Mucosa of descending colon (tissue), 3 donors: ENCODE results near the gene DNMT3B. TPM values are rescaled to one million over a fixed set of nuclear protein-coding genes. Genes with fewer than 3 reads are reported as not detected.

ENCODE experiments used
- ATAC-seq: fragments of 200-7000 bp; cut with Tn5 transposase; one replicate; pipeline ENCODE4 v1.9.1; 2020; ENCODE audit warnings: mild to moderate bottlenecking, moderate library complexity
- DNase-seq, 3 donors: peaks; one replicate each; pipeline ENCODE4 v3.0.0-alpha.2; 2020
- H3K36me3 ChIP-seq: fragments of 200-600 bp; one replicate; pipeline ENCODE4 v1.8.0; 2021; ENCODE audit warnings: low read depth, mild to moderate bottlenecking
- H3K4me1 ChIP-seq: fragments of 200-600 bp; one replicate; pipeline ENCODE4 v1.8.0; 2021; ENCODE audit warnings: low read depth, mild to moderate bottlenecking
- H3K4me3 ChIP-seq: fragments of 200-600 bp; one replicate; pipeline ENCODE4 v1.8.0; 2021; ENCODE audit warnings: mild to moderate bottlenecking
- H3K9me3 ChIP-seq: fragments of 200-600 bp; one replicate; pipeline ENCODE4 v1.8.0; 2021; ENCODE audit warnings: mild to moderate bottlenecking
- intact Hi-C, 2 donors: fragments of 100-400 bp; cut with DNase I in 1 of 2; cut with micrococcal nuclease in 1 of 2; formaldehyde crosslinking; loops; one replicate each; pipeline versions ENCODE4 v1.11.0 to v1.11.1; 2022; cut with DNase I, micrococcal nuclease
- total RNA-seq, 3 donors: library from RNA; stranded (reverse); fragmentation: NEBNext Ultra II Directional in 2 of 3; extraction: Animal tissue kit (Norgen Biotek cat#: 25700) in 2 of 3; gene quantifications; one replicate each; pipeline versions ENCODE4 v1.2.1 to v1.2.4, GENCODE V29; 2021 to 2023
- TF ChIP-seq, protein P1 (sequence below): fragments of 200-600 bp; IDR thresholded peaks from one replicate; pipeline ENCODE4 v1.8.0; 2022; ENCODE audit warnings: antibody characterized with exemption, mild to moderate bottlenecking
- donor health status: DM: no; HTN: no; CAD: no; lungs with moderate emphysema.
- donor health status: DM: no; HTN: no; CAD: no.
- donor health status: DM: no; HTN: yes; CAD: no.

Gene DNMT3B
- total RNA-seq, 3 donors from 2014 or later: 0.95 to 1.3 (median 1.2) TPM

DNA sequence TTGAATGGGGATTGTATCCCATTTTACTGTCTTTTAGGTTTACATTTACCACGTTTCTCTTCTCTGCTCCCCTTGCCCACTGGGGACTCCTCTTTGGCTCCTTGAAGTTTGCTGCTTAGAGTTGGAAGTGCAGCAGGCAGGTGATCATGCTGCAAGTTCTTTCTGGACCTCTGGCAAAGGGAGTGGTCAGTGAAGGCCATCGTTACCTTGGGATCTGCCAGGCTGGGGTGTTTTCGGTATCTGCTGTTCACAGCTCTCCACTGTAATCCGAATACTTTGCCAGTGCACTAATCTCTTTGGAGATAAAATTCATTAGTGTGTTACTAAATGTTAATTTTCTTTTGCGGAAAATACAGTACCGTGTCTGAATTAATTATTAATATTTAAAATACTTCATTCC lies 87.4 kb downstream of the DNMT3B start:
- peaks cover 10% of the 10 kb centered on the region for H3K36me3 ChIP-seq
- ATAC-seq: no peak
- H3K4me3 ChIP-seq: no peak overlapping the region

DNA sequence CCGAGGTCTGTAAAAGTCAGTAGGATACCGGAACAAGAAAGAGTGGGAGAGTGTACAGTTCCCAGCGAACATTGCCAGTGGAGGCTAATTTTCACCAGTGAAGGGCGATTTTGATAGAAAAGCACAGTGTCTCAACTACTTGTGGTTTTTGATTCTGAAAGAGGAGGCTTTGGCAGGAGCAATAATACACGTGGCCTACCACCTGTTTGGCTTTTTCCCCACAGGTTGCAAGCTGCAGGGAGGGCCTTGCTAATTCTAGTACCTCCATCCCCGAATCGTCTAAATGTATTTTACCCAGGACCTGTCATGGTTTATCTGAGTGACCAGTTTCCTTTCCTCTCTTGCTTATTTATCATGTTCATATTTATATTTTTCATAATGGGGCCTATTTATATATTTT lies 93.2 kb downstream of the DNMT3B start:
- H3K9me3 ChIP-seq: no peaks in the 10 kb centered on the region
- H3K4me1 ChIP-seq: no peaks in the 10 kb centered on the region
- ATAC-seq (no peak), DNase-seq (no peak)
- TF ChIP-seq, protein P1, sequence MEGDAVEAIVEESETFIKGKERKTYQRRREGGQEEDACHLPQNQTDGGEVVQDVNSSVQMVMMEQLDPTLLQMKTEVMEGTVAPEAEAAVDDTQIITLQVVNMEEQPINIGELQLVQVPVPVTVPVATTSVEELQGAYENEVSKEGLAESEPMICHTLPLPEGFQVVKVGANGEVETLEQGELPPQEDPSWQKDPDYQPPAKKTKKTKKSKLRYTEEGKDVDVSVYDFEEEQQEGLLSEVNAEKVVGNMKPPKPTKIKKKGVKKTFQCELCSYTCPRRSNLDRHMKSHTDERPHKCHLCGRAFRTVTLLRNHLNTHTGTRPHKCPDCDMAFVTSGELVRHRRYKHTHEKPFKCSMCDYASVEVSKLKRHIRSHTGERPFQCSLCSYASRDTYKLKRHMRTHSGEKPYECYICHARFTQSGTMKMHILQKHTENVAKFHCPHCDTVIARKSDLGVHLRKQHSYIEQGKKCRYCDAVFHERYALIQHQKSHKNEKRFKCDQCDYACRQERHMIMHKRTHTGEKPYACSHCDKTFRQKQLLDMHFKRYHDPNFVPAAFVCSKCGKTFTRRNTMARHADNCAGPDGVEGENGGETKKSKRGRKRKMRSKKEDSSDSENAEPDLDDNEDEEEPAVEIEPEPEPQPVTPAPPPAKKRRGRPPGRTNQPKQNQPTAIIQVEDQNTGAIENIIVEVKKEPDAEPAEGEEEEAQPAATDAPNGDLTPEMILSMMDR: no peak
- intact Hi-C loops: no loop called here
- no peak overlapping the region for H3K4me3 ChIP-seq
- H3K36me3 ChIP-seq: no peaks in the 10 kb centered on the region

More for the DNA sequence above, 87.4 kb downstream of the DNMT3B start:
- no peaks in the 10 kb centered on the region for H3K4me1 ChIP-seq
- no peaks in the 10 kb centered on the region for H3K9me3 ChIP-seq
- no peak for DNase-seq
- intact Hi-C loops: no loop called here
- TF ChIP-seq, protein P1: no peak

DNA sequence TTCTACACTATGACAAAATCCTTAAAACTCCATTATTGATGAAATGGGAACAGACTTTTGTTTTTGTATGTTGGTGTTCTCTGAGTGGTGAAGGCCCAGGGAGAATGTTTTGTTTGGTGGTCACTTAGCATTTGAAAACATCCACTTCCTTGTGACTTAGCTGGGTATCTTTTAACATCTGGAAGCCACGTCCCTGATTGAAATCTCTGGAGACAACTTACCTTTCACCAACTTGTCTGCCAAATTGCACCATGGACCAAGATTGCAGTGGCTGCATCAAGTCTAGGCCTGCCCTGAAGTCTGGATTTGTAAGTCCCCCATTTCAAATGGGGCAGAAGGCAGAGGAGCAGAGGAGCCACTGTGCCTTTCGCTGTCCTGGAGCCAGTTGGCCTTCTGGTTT lies 96.0 kb downstream of the DNMT3B start:
- H3K9me3 ChIP-seq: no peaks in the 10 kb centered on the region
- no peak for ATAC-seq
- H3K36me3 ChIP-seq: no peaks in the 10 kb centered on the region
- intact Hi-C loops: no loop called here
- TF ChIP-seq, protein P1: no peak
- H3K4me1 ChIP-seq: no peaks in the 10 kb centered on the region
- H3K4me3 ChIP-seq: no peak overlapping the region
- DNase-seq: no peak

Other genes starting within 250 kb of the DNMT3B start
- gene NOL4L, start 177.1 kb upstream of the DNMT3B start, total RNA-seq: 10 to 100 TPM; 46.1 to 75.3 (median 55.1) TPM
- gene C20orf203, start 88.4 kb upstream of the DNMT3B start, total RNA-seq: under 1 TPM in 1 of 3 donors, not detected in 2; 0.09 TPM
- gene COMMD7, start 18.9 kb upstream of the DNMT3B start, total RNA-seq: 10 to 100 TPM; 29.6 to 37.0 (median 36.6) TPM
- gene MAPRE1, start 57.6 kb downstream of the DNMT3B start, total RNA-seq: 100 to 1,000 TPM in 1 of 3 donors, 10 to 100 TPM in 2; 66.9 to 142 (median 85.9) TPM
- under 1 TPM in 2 of 3 donors, not detected in 1; 0.17 to 0.66 TPM for gene EFCAB8, start 96.5 kb downstream of the DNMT3B start, total RNA-seq
- gene SUN5, start 242.0 kb downstream of the DNMT3B start, total RNA-seq: not detected
- not detected for gene BPIFB2, start 245.3 kb downstream of the DNMT3B start, total RNA-seq